Motor neuron (in vitro differentiated cells): ENCODE data around the gene MYH8. TPM values are rescaled to one million over a fixed set of nuclear protein-coding genes. Genes with fewer than 3 reads are reported as not detected.
A peak's percentile ranks its signal among the peaks of the same experiment; 100 is the strongest.

Experiments
- ATAC-seq, 8 experiments: fragments of 200-7000 bp; cut with Tn5 transposase; replicated peaks in 6 of 8; 2 replicates each; pipeline ENCODE4 v1.8.0; 2021; ENCODE audit warnings: mild to moderate bottlenecking in 8 of 8, moderate library complexity in 8 of 8
- H3K27ac ChIP-seq, 2 donors: fragments of 250-450 bp; sonication (Bioruptor Pico); 2 replicates each; pipeline ENCODE4 v1.9.0; 2021; ENCODE audit warnings: antibody characterized with exemption in 2 of 2, mild to moderate bottlenecking in 2 of 2, moderate library complexity in 1 of 2
- H3K4me1 ChIP-seq, 2 donors: fragments of 250-450 bp; sonication (Bioruptor Pico); replicated peaks in 1 of 2; 2 replicates each; pipeline ENCODE4 v1.6.1; 2021; ENCODE audit warnings: antibody characterized with exemption in 2 of 2, mild to moderate bottlenecking in 2 of 2, moderate library complexity in 1 of 2
- H3K4me3 ChIP-seq, 5 donors: fragments of 250-450 bp; sonication (Bioruptor Pico); 2 replicates each; pipeline ENCODE4 v1.9.0; 2021; ENCODE audit warnings: antibody characterized with exemption in 5 of 5, mild to moderate bottlenecking in 5 of 5, moderate library complexity in 4 of 5
- WGBS, 10 experiments: fragments of 450-650 bp; shearing (Covaris generic); methylation state at CpG; one replicate each; pipeline ENCODE4 v1.0.0; 2022; 5-methylcytosine and 5-hydroxymethylcytosine counted together
- in situ Hi-C, 9 experiments: fragments of 400-800 bp; cut with MboI; loops; one replicate each; pipeline ENCODE4 v1.15.0; 2021; ENCODE audit warnings: low sequenced_read_pairs in 9 of 9, low pct_unique_long_range_greater_than_20kb in 2 of 9; ENCODE audit not compliant: unreplicated experiment in 9 of 9
- total RNA-seq, 8 experiments: library from RNA; unstranded; fragments of 300-600 nt; gene quantifications; 2 replicates each; pipeline versions ENCODE4 v1.2.3 to v1.2.4, GENCODE V29; 2022

The MYH8 gene
- total RNA-seq, 8 experiments from 2014 or later, result under 0.01 to 0.19 (median 0.17) TPM; not detected in 5

DNA sequence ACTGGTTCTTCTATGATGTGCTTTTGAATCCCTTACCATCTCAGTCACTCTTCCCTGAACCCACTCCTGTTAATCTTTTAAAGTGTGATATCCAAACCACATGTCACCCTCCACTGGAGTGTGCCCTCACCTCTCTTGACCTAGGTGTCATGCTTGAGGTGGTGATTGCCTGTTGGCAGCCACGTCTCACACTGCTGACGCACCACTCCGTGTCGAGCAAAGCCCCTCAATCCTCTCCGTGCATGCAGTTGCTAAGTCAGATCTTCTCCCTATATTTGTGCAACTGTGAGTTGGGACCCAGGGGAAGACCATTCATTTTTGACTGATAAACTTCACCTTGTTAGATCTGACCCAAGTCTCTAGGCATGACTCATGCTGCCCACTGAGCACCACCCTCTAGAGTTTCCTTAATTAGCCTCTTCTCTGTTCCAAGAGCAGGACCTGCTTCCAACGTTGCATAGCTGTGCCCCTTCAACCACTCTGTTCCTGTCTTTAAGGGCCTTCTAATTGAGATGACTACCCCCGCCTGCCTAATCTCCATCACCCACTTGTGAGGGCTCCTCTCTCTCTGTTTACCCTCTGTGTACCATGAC is 51.6 kb downstream of the MYH8 start:
- 50 to 87% (median 76%) methylated on average over 1 to 6 of the region's 7 CpGs; no CpG with 5 or more reads in 3 of the 10 experiments for WGBS, 10 experiments
- in situ Hi-C loops, result no loop called here
- Histone ChIP-seq H3K4me1 (no peaks in the 10 kb centered on the region), H3K4me3 (no peak overlapping the region), H3K27ac (no peak overlapping the region)
- no peak for ATAC-seq

DNA sequence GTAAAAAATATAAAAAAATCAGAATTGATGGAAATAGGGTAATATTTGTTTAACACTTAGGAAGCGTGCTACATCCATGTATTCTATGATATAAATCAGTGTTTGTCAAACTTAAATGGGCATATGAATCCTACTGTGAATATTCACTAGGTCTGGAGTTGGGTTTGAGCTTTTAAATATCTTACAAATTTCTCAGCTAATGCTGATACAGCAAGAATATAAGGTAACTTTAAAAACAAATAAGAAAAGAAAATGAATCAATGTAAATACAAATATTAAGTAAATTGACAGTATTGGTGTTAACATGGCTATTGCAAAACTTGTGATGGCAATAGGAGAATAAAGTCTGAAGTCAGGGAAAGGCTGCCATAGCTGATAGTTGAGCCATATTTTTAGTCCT is 52.5 kb downstream of the MYH8 start:
- ATAC-seq, result no peak
- in situ Hi-C loops, result no loop called here
- Histone ChIP-seq H3K4me1 (no peaks in the 10 kb centered on the region), H3K4me3 (no peak overlapping the region), H3K27ac (no peak overlapping the region)
- 0 to 89% (median 57%) methylated on average over 1 of the region's 1 CpG for WGBS, 10 experiments

DNA sequence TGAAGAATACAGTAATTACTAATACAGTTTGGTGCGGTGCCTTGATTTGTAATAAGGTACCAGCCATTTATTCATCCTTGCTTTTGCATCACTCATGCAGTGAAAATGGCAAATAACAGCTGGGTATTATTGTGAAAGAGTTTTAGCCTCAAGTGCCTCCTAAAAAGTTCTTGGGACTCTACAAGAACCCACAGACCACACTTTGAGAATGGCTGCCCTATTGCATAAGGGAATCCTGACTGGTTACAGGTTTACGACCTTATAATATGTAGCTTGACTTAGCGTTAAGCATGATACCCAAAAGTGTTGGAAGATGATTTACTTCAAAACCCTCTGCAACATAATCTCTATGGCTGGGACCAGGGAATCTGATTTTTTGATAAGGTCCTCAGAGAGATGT is 53.2 kb downstream of the MYH8 start:
- no peak overlapping the region for H3K27ac ChIP-seq
- no peak overlapping the region for H3K4me3 ChIP-seq
- H3K4me1 ChIP-seq, result no peaks in the 10 kb centered on the region
- no peak for ATAC-seq
- in situ Hi-C loops, result no loop called here
- 17 to 88% (median 83%) methylated on average over 1 to 3 of the region's 3 CpGs; no CpG with 5 or more reads in 3 of the 10 experiments for WGBS, 10 experiments

DNA sequence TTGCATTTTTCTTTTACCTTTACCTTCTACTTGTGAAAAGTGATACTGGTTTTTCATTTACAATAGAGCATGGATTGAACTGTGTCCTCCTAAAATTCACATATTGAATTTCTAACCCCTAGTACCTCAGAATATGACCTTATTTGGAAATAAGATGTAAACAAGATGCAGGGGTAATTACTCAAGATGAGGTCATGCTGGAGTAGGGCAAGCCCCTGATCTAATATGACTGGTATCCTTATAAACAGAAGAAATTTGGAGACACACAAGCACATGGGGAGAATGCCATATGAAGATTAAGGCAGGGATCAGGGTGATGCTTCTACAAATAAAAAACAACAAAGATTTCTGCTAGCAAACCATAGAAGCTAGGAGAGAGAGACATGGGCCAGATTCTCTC is 61.2 kb downstream of the MYH8 start:
- peak in 2 of 8 experiments; percentile 39 to 46 for ATAC-seq
- H3K4me3 ChIP-seq, result no peak overlapping the region
- H3K4me1 ChIP-seq, result no peaks in the 10 kb centered on the region
- in situ Hi-C loops, result no loop called here
- H3K27ac ChIP-seq, result no peak overlapping the region

DNA sequence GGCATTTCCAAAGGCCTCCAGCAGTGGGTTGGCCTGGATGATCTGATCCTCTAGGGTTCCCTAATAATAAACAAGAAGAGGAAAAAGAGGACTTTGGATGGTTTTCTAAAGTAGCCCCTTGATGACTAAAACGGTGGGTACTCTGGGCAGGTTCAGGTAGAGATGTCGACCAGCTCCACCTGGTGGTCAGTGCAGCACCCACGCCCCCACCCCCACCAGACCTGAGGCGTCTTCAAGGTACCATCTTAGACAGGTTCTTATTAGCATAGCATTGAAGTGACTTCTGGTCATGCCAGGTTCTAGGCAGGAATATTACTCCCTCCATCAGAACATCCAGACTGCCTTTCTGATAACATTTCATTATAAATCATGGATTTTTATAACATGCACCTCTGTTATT is 64.0 kb downstream of the MYH8 start:
- H3K4me1 ChIP-seq, result no peaks in the 10 kb centered on the region
- WGBS, 10 experiments, result 10 to 38% (median 23%) methylated on average over 1 to 4 of the region's 4 CpGs; no CpG with 5 or more reads in 4 of the 10 experiments
- in situ Hi-C loops, result no loop called here
- no peak overlapping the region for H3K4me3 ChIP-seq
- H3K27ac ChIP-seq, result no peak overlapping the region
- ATAC-seq, result peak in 1 of 8 experiments; percentile 47

DNA sequence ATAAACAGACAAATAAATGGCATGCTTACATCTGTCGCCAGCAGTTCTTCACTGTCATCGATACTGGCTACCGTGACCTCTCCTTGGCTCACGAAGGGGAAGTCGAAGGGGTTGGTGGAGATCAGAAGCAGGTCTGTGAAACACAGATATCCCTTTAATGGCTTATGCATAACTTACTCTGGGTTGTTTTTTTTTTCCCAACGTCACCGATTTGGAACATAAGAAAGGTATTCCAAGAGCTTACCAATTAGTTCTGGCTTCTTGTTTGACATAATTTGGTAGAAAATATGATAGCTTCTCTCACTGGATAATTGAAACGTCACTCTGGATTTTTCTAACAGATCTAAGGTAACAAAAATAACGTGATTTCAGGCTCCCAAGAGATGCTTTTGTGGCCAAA is 67.1 kb downstream of the MYH8 start:
- Histone ChIP-seq H3K4me3 (no peak overlapping the region), H3K4me1 (no peaks in the 10 kb centered on the region), H3K27ac (no peak overlapping the region)
- in situ Hi-C loops, result no loop called here
- no peak for ATAC-seq
- 32 to 87% (median 75%) methylated on average over 2 to 9 of the region's 9 CpGs; no CpG with 5 or more reads in 1 of the 10 experiments for WGBS, 10 experiments

DNA sequence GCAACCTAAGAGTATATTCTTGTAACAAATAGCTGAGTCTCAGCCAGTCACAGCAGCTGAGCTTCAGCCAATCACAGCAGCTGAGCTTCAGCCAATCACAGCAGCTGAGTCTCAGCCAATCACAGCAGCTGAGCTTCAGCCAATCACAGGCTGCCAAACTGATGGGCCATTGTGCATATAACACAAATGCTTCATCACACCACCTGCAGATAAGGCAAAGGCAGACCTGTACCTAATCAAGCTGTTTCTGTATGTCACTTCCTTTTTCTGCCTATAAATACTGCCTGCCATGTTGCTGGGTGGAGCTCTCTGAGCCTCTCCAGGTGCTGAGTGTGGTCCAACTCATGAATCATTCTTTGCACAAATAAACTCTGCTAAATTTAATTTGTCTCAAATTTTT is 68.9 kb downstream of the MYH8 start:
- Histone ChIP-seq H3K4me1 (no peaks in the 10 kb centered on the region), H3K27ac (no peak overlapping the region), H3K4me3 (no peak overlapping the region)
- peak in 1 of 8 experiments; percentile 69 for ATAC-seq
- in situ Hi-C loops, result no loop called here

DNA sequence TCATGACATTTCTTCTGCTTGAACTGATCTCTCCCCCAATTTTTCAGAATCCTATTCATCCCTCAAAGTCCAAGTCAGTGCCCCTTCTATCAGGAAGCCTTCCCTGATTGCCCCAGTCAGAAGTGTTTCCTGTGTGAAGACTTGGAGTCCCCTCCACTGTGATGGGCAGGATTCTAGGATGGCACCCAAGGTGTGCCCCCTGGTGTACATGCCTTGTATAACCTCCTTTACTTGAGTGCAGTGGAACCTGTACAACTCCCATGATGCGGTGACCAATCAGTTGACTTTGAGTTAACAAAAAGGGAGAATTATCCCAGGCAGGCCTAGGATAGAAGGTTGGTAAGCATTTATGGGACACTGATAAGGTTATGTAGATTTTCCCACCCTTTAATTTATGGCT is 72.3 kb downstream of the MYH8 start:
- WGBS, 10 experiments, result 80 to 100% (median 94%) methylated on average over 1 of the region's 1 CpG; no CpG with 5 or more reads in 6 of the 10 experiments
- Histone ChIP-seq H3K4me3 (no peak overlapping the region), H3K27ac (no peak overlapping the region), H3K4me1 (no peaks in the 10 kb centered on the region)
- peak in 1 of 8 experiments; percentile 13 for ATAC-seq
- in situ Hi-C loops, result loop anchor here in 2 of 9 experiments (25.0 kb wide), 1 partner anchor 263 kb away; no protein-coding TSS in a partner anchor

DNA sequence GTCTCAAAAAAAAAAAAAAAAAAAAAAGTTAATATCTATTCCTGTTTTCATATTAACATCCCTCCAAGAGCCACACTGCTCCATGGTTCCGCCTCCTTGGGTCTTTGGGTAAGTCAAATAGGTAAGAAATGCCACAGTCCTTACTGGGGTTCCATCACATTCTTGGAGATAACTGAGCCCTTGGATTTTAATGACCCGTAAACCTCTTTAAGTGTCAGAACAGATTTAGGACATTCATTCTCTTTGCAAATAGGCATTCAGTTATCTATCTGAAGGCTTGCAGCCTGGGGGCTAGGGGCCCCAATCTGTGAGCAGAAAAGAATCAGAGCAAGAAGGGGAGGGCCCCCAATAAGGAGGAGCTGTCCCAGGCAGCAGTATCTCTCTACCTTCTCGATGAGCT is 76.9 kb downstream of the MYH8 start:
- in situ Hi-C loops, result loop anchor here in 2 of 9 experiments (25.0 kb wide), 1 partner anchor 267 kb away; no protein-coding TSS in a partner anchor
- Histone ChIP-seq H3K27ac (no peak overlapping the region), H3K4me3 (no peak overlapping the region), H3K4me1 (no peaks in the 10 kb centered on the region)
- WGBS, 10 experiments, result 0 to 100% (median 84%) methylated on average over 1 to 2 of the region's 3 CpGs; no CpG with 5 or more reads in 4 of the 10 experiments
- no peak for ATAC-seq

Other genes starting within 250 kb of the MYH8 start
- gene GAS7, start 223.3 kb downstream of the MYH8 start, total RNA-seq, result 10 to 100 TPM in 3 of 8 experiments, 1 to 10 TPM in 5; 4.1 to 37.7 (median 9.7) TPM
- under 1 TPM in 1 of 8 experiments, not detected in 7; 0.09 TPM for gene MYH13, start 48.9 kb downstream of the MYH8 start, total RNA-seq
- under 1 TPM in 1 of 8 experiments, not detected in 7; 0.05 TPM for gene MYH4, start 47.6 kb upstream of the MYH8 start, total RNA-seq
- under 1 TPM in 2 of 8 experiments, not detected in 6; 0.04 to 0.09 TPM for gene MYH1, start 96.6 kb upstream of the MYH8 start, total RNA-seq
- gene MYH2, start 127.7 kb upstream of the MYH8 start, total RNA-seq, result under 1 TPM in 4 of 8 experiments, not detected in 4; 0.05 to 0.29 (median 0.09) TPM
- 1 to 10 TPM in 7 of 8 experiments, under 1 TPM in 1; 0.94 to 4.2 (median 1.6) TPM for gene MYH3, start 235.4 kb upstream of the MYH8 start, total RNA-seq